COLO668 (cell line): ENCODE measurements around the gene GCNA.
A peak's percentile ranks its signal among the peaks of the same experiment; 100 is the strongest.
"Not testable (repeated sequence)": the region's sequence is repeated elsewhere in the genome, so short reads cannot be mapped to it uniquely, and the experiment has no call there.

Source experiments
- DNase-seq: peaks from one replicate; lab custom pipeline; 2025; ENCODE audit not compliant: unreplicated experiment; lab: John Stamatoyannopoulos, UW

The GCNA gene

GRCh38 chrX:71559773-71560172, 18.5 kb upstream of the GCNA start:
- not testable (repeated sequence) for DNase-seq

GRCh38 chrX:71563921-71564320, 14.3 kb upstream of the GCNA start:
- no peak for DNase-seq

- DNase-seq, result no peak
Observed at GRCh38 chrX:71565474-71566041, 12.7 kb upstream of the GCNA start.

GRCh38 chrX:71571390-71571789, 6.8 kb upstream of the GCNA start:
- peak; percentile 2 for DNase-seq

GRCh38 chrX:71573590-71573989, 4.6 kb upstream of the GCNA start:
- no peak for DNase-seq

GRCh38 chrX:71577682-71578081, 555 bp upstream of the GCNA start:
- DNase-seq, result no peak

- DNase-seq, result no peak
Observed at GRCh38 chrX:71579136-71579989, 1.1 kb downstream of the GCNA start.

- no peak for DNase-seq
Observed at GRCh38 chrX:71579990-71580380, 1.7 kb downstream of the GCNA start.

- no peak for DNase-seq
Observed at GRCh38 chrX:71581210-71581609, 3.0 kb downstream of the GCNA start.

GRCh38 chrX:71586929-71587328, 8.7 kb downstream of the GCNA start:
- no peak for DNase-seq

- not testable (repeated sequence) for DNase-seq
Observed at GRCh38 chrX:71593210-71593609, 15.0 kb downstream of the GCNA start.

- DNase-seq, result no peak
Observed at GRCh38 chrX:71599965-71600364, 21.7 kb downstream of the GCNA start.

GRCh38 chrX:71603618-71604017, 25.4 kb downstream of the GCNA start:
- no peak for DNase-seq

- no peak for DNase-seq
Observed at GRCh38 chrX:71604141-71604540, 25.9 kb downstream of the GCNA start.

GRCh38 chrX:71604796-71605568, 26.7 kb downstream of the GCNA start:
- no peak for DNase-seq

GRCh38 chrX:71606536-71607216, 28.4 kb downstream of the GCNA start:
- DNase-seq, result no peak

GRCh38 chrX:71607488-71607887, 29.3 kb downstream of the GCNA start:
- DNase-seq, result no peak

GRCh38 chrX:71609095-71609750, 31.0 kb downstream of the GCNA start:
- no peak for DNase-seq

- DNase-seq, result not testable (repeated sequence)
Observed at GRCh38 chrX:71611736-71612135, 33.5 kb downstream of the GCNA start.

GRCh38 chrX:71612256-71612655, 34.0 kb downstream of the GCNA start:
- DNase-seq, result no peak

- DNase-seq, result no peak
Observed at GRCh38 chrX:71615056-71615455, 36.8 kb downstream of the GCNA start.
